Measurements from ENCODE around the gene DBNL.

The DBNL gene

DNA sequence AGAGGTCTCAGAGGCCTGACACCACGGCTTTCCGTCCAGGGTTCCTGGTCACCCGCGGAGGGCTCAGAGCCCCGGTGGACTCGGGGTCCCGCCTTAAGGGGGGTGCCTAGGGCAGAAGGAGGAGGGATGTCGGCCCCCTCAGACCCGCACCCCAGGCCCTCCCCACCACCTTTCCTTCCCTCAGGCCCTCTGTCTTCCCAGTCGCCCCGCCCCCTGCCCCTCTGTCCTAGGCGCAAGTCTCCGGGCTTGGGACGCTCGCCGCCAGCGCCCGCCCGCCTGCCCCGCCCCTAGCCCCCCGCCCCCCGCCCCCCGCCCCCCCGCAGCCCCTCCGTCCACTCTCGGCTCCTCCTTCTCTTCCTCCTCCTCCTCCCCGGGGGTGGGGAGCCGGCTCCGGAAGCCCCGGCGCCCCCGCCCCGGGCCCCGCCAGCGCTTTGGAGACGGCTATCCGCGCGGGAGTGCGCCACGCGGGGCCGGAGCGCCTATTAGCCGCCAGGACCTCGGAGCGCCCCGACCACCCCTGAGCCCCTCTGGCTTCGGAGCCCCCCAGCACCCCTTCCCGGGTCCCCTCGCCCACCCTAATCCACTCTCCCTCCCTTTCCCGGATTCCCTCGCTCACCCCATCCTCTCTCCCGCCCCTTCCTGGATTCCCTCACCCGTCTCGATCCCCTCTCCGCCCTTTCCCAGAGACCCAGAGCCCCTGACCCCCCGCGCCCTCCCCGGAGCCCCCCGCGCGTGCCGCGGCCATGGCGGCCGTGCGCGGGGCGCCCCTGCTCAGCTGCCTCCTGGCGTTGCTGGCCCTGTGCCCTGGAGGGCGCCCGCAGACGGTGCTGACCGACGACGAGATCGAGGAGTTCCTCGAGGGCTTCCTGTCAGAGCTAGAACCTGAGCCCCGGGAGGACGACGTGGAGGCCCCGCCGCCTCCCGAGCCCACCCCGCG lies 59.7 kb downstream of the DBNL start, which contains the start of gene AEBP1:
TSS of gene AEBP1 (plus strand) at position 423 of the 937 bp plus-strand sequence. CDS start at position 744, 321 bp downstream.
- TF ChIP-seq YY1 (IDR thresholded peaks at IDR 0.05; ENCODE audit: low read depth) (no peak), TAF1 (IDR thresholded peaks at IDR 0.05; ENCODE audit: low read depth) (no peak), TCF12 (IDR thresholded peaks at IDR 0.05; ENCODE audit: low read depth) (no peak; the same call in 1 of the 2 replicates), ZBTB7A (IDR thresholded peaks at IDR 0.05; ENCODE audit: low read depth) (peak; percentile 53; the same call in 1 of the 2 replicates), TEAD4 (IDR thresholded peaks at IDR 0.05) (no peak), FOXM1 (IDR thresholded peaks at IDR 0.05; ENCODE audit: borderline replicate concordance, low read depth) (no peak), NFIC (IDR thresholded peaks at IDR 0.05) (no peak)

DNA sequence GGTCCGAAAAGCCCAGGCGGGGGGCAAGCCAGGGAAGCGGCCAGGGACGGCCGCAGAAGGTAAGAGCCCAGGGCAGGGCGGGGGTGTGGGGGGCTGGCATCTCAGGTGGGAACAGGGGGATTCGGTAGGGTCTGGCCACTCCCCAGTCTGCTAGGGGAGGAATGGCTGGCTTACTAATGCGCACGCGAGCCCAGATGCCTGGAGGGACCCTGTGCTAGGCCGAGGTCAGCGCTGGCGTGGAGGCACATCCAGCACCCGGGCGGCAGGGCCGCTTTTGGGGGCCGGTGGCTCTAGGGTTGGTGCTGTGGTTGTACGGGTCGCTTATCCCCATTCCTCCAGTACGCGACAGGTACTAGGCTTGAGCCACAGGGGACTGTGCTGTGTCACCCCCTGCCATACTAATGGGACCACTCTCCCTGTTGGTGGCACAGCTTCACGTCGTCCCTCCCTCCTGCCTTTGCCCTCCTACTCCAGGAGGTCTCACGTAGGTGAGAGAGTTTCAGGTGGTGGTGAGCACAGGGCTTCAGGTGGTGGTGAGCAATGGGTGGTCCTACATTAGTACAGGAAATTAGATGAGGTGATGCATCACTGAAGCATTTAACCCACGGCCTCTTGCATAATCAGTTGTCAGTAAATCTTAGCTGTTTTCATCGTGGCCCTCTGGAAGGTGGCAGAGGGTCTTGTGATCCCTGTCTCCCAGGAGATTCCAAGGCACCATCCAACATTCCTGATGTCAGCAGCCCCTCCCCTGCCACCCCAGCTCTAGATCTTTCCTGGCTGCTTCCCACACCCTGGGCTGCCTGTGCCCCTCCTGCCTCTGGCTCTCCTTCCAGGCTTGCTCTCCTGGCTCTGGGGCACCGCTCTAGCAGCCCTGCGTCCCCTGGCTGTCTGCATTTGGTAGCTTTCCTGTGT lies 60.6 kb downstream of the DBNL start:
- TF ChIP-seq REST (IDR thresholded peaks at IDR 0.05; ENCODE audit: low read depth) (no peak), CEBPB (IDR thresholded peaks at IDR 0.05) (peak; percentile 63), YY1 (IDR thresholded peaks at IDR 0.05; ENCODE audit: low read depth) (no peak), NFIC (IDR thresholded peaks at IDR 0.05) (no peak)

GRCh38 chr7:44105832-44106231 lies 61.3 kb downstream of the DBNL start:
- no peak for TF ChIP-seq USF1 (IDR thresholded peaks at IDR 0.05)
- no peak for TF ChIP-seq NFIC (IDR thresholded peaks at IDR 0.05)
- TF ChIP-seq TCF12 (IDR thresholded peaks at IDR 0.05; ENCODE audit: low read depth), result no peak
- TF ChIP-seq CREB1 (IDR thresholded peaks at IDR 0.05; ENCODE audit: low read depth), result no peak
- no peak for TF ChIP-seq TAF1 (IDR thresholded peaks at IDR 0.05; ENCODE audit: low read depth)
- no peak for TF ChIP-seq YY1 (IDR thresholded peaks at IDR 0.05; ENCODE audit: low read depth)
- TF ChIP-seq TEAD4 (IDR thresholded peaks at IDR 0.05), result no peak
- TF ChIP-seq, protein P1, sequence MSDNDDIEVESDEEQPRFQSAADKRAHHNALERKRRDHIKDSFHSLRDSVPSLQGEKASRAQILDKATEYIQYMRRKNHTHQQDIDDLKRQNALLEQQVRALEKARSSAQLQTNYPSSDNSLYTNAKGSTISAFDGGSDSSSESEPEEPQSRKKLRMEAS (IDR thresholded peaks at IDR 0.05), result no peak
- no peak for TF ChIP-seq EP300 (IDR thresholded peaks at IDR 0.05; ENCODE audit: borderline replicate concordance)
- TF ChIP-seq RAD21 (IDR thresholded peaks at IDR 0.05; ENCODE audit: low read depth), result no peak
- no peak for TF ChIP-seq EGR1 (IDR thresholded peaks at IDR 0.05)
- TF ChIP-seq FOXM1 (IDR thresholded peaks at IDR 0.05; ENCODE audit: borderline replicate concordance, low read depth), result no peak

GRCh38 chr7:44106311-44107065 lies 62.0 kb downstream of the DBNL start:
- no peak for TF ChIP-seq EP300 (IDR thresholded peaks at IDR 0.05; ENCODE audit: borderline replicate concordance)
- TF ChIP-seq TEAD4 (IDR thresholded peaks at IDR 0.05), result no peak
- no peak for TF ChIP-seq YY1 (IDR thresholded peaks at IDR 0.05; ENCODE audit: low read depth)
- TF ChIP-seq, protein P1 (IDR thresholded peaks at IDR 0.05), result no peak
- TF ChIP-seq EGR1 (IDR thresholded peaks at IDR 0.05), result no peak
- no peak for TF ChIP-seq TCF12 (IDR thresholded peaks at IDR 0.05; ENCODE audit: low read depth)
- TF ChIP-seq USF1 (IDR thresholded peaks at IDR 0.05), result no peak
- TF ChIP-seq CREB1 (IDR thresholded peaks at IDR 0.05; ENCODE audit: low read depth), result no peak
- TF ChIP-seq ZBTB7A (IDR thresholded peaks at IDR 0.05; ENCODE audit: low read depth), result no peak

DNA sequence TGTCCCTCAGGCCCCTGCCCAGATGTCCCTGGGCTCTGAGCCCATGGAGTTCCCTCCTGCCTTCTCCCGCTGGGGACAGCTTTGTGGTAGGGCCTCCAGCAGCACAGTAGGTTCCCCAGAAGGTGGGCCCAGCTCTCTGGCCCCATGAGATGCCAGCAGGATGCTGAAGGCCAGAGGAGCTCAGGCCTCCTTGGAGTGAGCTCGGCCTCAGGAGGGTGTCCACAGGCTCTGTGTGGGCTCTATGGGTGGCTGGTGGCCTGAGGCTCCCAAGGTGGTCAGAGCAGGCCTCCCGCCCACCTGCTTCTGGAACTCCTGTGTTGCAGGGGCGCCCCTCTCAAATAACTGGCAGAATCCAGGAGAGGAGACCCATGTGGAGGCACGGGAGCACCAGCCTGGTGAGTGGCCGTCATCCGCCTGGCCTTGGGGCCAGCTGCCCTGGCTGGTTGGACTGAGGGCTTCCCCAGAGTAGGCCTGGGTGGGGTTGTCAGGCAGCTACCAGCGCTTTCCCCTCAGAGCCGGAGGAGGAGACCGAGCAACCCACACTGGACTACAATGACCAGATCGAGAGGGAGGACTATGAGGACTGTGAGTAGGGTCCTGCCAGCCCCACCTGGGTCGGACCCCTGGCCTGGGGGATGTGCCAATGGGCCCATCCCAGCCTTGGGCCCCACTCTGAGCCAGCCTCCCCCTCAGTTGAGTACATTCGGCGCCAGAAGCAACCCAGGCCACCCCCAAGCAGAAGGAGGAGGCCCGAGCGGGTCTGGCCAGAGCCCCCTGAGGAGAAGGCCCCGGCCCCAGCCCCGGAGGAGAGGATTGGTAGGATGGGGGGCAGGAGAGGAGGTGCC lies 62.8 kb downstream of the DBNL start:
- no peak for TF ChIP-seq EP300 (IDR thresholded peaks at IDR 0.05; ENCODE audit: borderline replicate concordance)
- TF ChIP-seq CEBPB (IDR thresholded peaks at IDR 0.05), result no peak
- TF ChIP-seq FOXM1 (IDR thresholded peaks at IDR 0.05; ENCODE audit: borderline replicate concordance, low read depth), result no peak
- TF ChIP-seq NFIC (IDR thresholded peaks at IDR 0.05), result no peak
- TF ChIP-seq REST (IDR thresholded peaks at IDR 0.05; ENCODE audit: low read depth), result no peak

All from Ishikawa (cell line).